HG03103 (cell line): ENCODE data around the gene SMARCAL1.
"Not testable (repeated sequence)": the region's sequence is repeated elsewhere in the genome, so short reads cannot be mapped to it uniquely, and the experiment has no call there.

ENCODE experiments used
- ATAC-seq: cut with Tn5 transposase; IDR thresholded peaks from one replicate; pipeline ENCODE4 v1.9.1; 2021; ENCODE audit warnings: low read depth; ENCODE audit not compliant: unreplicated experiment

The SMARCAL1 gene

DNA sequence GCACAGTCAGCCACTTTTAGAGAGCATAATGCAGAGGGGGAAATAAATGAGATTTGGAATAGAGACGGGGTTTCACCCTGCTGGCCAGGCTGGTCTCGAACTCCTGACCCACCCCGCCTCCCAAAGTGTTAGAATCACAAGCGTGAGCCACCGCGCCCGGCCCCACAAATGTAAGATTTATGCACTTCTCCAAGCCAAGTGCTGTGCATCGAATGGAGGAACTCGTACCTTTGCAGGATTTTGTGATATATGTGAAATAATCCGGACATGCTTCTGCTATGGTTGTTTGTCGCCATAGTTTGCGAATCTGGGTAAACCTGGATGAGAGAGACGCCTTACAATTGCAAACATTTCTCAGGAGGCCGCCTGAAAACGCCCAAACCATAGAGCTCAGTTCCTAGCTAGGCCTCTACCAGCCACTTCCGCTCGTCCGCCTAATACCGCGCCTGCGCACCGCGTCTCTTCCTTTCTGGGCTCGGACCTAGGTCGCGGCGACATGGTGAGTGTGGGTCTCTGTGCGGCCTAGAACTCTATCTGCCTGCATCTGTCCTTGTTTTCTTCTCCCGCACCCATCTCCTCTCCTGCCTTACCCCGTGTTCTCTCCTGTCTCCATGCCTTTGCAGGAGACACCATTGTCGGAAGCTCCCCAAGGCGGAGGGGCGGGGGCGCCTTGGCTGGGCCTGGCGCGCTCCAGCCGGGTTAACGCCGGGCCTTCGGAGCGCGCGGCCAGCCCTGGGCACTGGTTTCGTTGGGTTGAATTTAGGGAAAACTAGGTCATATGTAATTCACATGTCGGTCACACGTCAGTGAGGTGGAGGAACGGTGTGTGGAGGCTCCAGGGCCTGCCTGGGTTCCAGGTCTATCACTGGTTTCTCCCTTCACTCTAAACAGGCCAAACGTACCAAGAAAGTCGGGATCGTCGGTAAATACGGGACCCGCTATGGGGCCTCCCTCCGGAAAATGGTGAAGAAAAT lies 86.4 kb downstream of the SMARCAL1 start, which contains the start of gene RPL37A:
RPL37A (plus strand) TSS at position 466 of the 974 bp plus-strand sequence; CDS start at position 497, 31 bp downstream.
- ATAC-seq, result peak; percentile 78

DNA sequence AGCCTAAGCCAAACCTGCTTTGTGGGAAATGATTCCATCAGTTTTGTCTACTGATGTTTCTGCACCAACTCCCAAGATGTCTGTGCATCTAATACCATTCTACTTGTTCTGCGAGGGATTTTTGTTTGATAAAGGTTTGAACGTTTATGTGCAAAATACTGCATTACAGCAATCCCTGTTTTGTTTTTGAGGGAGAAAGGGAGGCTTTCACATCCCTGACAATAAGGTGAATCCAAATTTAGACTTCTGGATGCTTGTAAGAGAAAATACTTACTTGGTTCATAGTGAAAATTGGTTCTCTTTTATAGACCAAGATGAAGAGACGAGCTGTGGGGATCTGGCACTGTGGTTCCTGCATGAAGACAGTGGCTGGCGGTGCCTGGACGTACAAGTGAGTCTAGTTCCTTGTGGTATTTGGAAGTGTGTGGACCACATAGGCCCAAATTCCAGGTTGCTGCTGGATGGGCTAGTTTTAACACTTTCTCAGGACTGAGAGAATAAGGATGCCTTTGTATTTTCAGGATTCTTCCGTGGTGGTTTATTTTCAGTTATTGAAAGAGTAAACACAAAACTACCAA lies 87.4 kb downstream of the SMARCAL1 start:
- ATAC-seq, result no peak

- ATAC-seq, result no peak
Observed at GRCh38 chr2:216500572-216500971, 88.3 kb downstream of the SMARCAL1 start.

DNA sequence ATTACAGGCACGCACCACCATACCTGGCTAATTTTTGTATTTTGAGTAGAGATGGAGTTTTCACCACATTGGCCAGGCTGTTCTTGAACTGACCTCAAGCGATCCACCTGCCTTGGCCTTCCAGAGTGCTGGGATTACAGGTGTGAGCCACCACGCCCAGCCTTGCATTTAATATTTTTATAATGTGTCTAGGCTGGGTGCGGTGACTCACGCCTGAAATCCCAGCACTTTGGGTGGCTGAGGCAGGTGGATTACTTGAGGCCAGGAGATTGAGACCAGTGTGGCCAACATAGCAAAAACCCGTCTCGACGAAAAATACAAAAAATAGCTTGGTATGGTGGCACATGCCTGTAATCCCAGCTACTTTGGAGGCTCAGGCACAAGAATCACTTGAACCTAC lies 89.6 kb downstream of the SMARCAL1 start:
- no peak for ATAC-seq

GRCh38 chr2:216502381-216503158 lies 90.3 kb downstream of the SMARCAL1 start:
- ATAC-seq, result no peak

- no peak for ATAC-seq
Observed at GRCh38 chr2:216503159-216503629, 90.9 kb downstream of the SMARCAL1 start.

GRCh38 chr2:216503697-216504375 lies 91.6 kb downstream of the SMARCAL1 start:
- ATAC-seq, result no peak

- ATAC-seq, result no peak
Observed at GRCh38 chr2:216504376-216504762, 92.1 kb downstream of the SMARCAL1 start.

DNA sequence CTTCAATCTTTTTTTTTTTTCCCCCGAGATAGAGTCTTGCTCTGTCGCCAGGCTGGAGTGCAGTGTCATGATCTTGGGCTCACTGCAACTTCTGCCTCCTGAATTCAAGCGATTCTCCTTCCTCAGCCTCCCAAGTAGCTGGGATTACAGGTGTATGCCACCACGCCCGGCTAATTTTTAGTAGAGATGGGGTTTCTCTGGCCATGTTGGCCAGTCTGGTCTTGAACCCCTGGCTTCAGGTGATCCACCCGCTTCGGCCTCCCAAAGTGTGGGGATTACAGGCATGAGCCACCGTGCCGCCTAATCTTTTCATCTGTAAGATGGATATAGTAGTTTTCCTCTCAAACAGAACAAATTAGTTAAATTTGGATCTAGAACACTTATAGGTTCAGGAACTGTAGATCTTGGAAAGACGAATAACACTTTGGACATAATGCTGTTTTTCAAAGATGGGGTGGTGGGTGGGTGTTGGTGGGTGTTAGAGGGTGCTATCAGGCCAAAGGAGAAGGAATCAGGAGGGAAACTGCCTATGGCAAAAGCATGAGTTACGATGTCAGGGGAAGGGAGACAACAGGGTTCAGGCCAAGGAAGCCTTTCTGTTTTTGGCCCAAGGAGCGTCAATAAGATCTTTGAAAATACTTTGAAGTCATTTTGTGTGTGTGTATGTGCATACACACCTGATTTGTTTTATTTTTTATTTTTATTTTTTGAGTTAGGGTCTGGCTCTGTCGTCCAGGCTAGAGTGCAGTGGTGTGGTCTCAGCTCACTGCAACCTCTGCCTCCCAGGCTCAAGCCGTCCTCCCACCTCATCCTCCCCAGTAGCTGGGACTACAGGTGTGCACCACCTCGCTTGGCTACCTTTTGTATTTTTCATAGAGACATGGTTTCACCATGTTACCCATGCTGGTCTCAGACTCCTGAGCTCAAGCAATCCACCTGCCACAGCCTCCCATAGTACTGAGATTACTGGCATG lies 93.1 kb downstream of the SMARCAL1 start:
- no peak for ATAC-seq

- no peak for ATAC-seq
Observed at GRCh38 chr2:216507220-216508160, 95.2 kb downstream of the SMARCAL1 start.

DNA sequence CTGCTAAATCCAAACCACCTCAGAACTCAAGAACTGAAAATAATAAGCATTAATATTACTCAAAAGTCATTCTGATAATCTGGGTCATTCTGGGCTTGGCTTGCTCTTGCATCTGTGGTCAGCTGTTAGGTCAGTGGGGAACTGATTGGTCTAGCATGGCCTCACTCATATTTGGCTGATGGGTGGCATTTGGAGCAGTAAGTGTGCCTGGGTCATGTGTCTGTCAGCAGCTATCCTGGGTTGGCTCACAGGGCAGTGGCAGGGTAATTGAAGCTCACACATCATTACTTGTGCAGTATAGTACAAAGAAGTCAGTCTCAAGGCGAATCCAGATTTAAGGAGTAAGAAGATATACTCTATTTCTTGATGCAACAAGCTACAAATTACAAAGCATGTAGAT lies 95.9 kb downstream of the SMARCAL1 start:
- no peak for ATAC-seq

GRCh38 chr2:216516730-216517350 lies 104.6 kb downstream of the SMARCAL1 start:
- ATAC-seq, result no peak

GRCh38 chr2:216517447-216518225 lies 105.4 kb downstream of the SMARCAL1 start:
- no peak for ATAC-seq

DNA sequence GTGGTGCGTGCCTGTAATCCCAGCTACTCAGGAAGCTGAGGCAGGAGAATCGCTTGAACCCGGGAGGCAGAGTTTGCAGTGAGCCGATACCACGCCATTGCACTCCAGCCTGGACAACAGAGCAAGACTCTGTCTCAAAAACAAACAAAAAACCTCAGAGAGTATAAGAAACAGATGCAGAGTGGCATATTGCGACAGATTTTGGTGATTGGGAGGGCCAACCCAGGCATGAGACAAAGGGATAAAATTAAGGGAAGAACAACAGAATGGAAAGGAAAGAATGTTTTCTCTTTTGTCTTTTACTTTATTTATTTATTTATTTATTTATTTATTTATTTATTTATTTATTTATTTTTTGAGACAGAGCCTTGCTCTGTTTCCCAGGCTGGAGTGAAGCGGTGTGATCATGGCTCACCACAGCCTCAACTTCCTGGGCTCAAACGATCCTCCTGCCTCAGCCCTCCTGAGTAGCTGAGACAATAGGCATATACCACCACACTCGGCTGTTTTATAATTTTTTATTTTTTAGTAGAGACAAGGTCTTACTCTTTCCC lies 106.4 kb downstream of the SMARCAL1 start:
- not testable (repeated sequence) for ATAC-seq

GRCh38 chr2:216519154-216519762 lies 107.0 kb downstream of the SMARCAL1 start:
- peak; percentile 64 for ATAC-seq

DNA sequence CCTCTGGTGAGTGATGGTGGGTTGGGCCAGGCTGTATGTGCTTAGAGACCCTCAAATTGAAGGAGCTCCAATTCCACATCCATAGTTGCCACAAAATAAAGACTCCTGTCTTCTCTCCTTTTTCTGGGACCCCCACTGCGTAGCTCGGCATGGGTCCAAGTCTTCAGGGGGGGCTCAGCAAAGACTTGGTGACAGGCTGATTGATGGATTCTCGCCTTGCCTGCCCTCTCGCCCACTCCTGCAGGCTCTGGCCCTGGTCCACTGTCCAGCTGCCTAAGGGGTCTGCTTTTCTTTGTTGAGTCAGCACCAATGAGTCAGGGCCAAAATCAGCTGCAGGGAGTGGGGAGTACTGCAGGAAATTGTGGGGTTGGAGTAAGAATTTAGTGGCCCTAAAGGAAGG lies 107.8 kb downstream of the SMARCAL1 start:
- no peak for ATAC-seq
